Testis (tissue), 2 donors: ENCODE results near the gene FILIP1L.

ENCODE experiments used
- POLR2A ChIP-seq: fragments of 450-650 bp; IDR thresholded peaks from one replicate; pipeline ENCODE4 v1.6.1; 2017; ENCODE audit warnings: antibody characterized with exemption, mild to moderate bottlenecking, moderate library complexity
- TF ChIP-seq, protein P1 (sequence below), 3 experiments: fragments of 450-650 bp in 2 of 3; fragments of 200-600 bp in 1 of 3; sonication (generic) in 1 of 3; IDR thresholded peaks; one replicate each; pipeline ENCODE4 v1.5.1; 2016 to 2019; ENCODE audit warnings: antibody characterized with exemption in 3 of 3, mild to moderate bottlenecking in 2 of 3, moderate library complexity in 1 of 3

DNA sequence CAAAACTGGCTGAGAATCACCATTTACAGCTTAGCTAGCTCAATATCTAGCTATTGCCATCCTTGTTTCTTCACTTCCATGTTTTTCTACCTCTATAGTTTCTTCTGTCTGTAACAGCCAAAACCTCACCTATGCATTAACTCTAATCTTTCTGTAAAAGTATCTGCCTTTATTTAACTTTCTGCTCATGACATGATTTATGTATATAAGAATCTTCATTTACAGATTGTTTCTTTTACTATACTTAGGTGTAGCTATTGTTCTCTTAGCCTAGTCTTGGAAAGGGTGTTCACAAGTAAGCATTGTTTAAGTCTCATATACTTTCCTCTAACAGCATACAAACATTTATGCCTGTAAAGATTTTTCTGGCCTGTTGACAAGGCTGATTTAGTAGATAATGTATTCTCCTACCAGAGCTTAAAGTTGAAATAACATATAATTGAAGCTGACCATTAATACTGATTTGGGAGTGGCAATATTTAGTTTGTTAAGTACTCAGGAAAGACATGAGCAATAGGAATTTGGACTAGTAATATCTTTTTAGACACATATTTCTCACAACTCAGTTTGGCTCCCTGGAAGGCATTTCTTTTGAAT lies 9.4 kb downstream of the FILIP1L start:
- TF ChIP-seq, protein P1, sequence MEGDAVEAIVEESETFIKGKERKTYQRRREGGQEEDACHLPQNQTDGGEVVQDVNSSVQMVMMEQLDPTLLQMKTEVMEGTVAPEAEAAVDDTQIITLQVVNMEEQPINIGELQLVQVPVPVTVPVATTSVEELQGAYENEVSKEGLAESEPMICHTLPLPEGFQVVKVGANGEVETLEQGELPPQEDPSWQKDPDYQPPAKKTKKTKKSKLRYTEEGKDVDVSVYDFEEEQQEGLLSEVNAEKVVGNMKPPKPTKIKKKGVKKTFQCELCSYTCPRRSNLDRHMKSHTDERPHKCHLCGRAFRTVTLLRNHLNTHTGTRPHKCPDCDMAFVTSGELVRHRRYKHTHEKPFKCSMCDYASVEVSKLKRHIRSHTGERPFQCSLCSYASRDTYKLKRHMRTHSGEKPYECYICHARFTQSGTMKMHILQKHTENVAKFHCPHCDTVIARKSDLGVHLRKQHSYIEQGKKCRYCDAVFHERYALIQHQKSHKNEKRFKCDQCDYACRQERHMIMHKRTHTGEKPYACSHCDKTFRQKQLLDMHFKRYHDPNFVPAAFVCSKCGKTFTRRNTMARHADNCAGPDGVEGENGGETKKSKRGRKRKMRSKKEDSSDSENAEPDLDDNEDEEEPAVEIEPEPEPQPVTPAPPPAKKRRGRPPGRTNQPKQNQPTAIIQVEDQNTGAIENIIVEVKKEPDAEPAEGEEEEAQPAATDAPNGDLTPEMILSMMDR (IDR thresholded peaks at IDR 0.05), result no peak
- no peak for TF ChIP-seq POLR2A
